GM04503 (cell line): Measurements from ENCODE around the gene GUCD1.

Experiments
- DNase-seq: peaks from one replicate; pipeline ENCODE4 v3.0.0-alpha.2; 2012; ENCODE audit warnings: low read depth

The GUCD1 gene

DNA sequence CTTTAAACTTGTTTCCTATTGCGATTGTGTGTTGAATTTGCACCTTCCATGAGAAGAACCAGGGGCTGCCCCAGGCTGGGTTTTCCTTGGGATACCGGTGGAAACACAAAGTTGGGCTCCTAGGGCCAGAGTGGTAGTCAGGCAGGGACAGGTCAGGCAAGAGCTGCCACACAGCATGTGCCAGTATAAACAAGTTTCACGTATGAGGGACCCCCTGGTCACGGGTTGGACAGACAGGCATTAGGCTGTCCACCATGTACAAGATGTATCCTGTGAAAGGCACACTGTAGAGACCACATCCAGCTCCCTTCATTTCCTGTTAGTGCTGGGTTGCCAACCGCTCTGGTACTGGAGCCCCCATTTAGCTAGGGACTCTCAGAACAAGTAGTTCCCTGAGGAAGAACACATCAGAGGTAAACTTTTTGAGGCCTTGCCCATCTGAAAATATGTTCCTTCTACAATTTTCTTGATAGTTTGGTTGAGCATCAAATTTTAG is 51.0 kb downstream of the GUCD1 start:
- DNase-seq: no peak

DNA sequence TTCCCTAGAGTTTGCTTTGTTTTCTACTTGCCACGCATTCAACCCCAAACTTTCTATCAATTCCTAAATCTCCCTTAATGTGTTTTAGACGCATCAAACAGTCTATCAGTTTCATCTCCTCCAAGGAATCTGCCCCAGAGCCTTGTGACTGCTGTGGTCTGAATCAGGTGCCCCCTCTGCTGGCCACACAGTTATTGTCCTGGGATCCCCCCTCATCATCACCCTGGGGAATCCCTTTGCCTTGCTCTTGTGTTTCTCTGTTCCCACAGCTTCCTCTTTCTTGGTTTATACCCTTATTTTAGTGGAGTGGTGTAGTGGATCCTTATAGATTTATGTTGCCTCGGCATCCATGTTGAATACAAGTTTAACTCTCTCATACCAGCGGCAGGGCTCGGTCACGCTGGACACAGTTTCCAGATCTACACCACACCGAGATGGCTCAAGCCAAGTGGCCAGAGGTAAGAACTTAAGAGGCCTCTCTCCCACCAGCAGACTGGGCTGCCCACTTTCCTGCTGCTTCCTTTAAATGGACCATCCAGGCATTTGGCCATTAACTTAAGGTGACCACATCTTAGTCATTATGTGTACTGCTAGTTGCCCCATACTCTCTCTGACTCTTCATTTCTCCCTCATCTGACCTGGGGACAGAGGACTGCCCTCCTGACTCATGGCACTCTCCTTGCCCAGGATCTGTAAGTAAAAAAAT is 51.6 kb downstream of the GUCD1 start:
- no peak for DNase-seq

DNA sequence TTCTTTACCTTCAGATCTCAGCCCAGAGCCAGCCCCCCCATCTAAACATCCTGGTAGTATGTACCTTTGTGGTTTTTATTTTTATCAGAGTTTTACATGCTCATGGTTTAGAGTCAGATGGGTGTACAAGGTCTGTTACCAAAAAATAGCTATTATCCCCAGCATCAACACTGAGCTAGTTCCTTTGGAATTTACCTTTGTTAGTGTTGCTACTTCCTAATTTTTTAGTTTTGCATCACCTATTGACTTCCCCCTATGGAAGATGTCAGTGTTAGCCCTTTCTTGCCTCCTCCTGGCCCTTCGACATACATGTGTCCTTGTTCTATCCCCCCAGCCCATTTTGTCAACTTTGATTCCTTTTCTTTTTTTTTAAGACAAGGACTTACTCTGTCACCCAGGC is 52.4 kb downstream of the GUCD1 start:
- no peak for DNase-seq

DNA sequence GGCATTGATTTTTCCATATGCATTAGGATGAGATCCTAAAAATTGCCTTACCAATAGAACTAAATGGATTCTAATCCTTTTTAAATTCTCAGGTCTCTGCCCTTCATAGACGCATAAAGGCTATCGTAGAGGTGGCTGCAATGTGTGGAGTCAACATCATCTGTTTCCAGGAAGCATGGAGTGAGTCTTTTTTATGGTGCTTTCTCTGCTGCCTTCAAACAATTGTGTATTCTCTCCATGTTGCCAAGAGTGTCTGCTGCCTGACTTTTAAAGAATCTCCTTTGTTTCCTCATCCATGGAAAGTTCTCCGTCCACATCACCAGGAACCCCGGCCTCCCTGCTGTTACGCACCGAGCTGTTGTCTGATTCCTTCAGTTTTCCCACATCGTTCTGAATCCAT is 52.9 kb downstream of the GUCD1 start:
- DNase-seq: no peak

DNA sequence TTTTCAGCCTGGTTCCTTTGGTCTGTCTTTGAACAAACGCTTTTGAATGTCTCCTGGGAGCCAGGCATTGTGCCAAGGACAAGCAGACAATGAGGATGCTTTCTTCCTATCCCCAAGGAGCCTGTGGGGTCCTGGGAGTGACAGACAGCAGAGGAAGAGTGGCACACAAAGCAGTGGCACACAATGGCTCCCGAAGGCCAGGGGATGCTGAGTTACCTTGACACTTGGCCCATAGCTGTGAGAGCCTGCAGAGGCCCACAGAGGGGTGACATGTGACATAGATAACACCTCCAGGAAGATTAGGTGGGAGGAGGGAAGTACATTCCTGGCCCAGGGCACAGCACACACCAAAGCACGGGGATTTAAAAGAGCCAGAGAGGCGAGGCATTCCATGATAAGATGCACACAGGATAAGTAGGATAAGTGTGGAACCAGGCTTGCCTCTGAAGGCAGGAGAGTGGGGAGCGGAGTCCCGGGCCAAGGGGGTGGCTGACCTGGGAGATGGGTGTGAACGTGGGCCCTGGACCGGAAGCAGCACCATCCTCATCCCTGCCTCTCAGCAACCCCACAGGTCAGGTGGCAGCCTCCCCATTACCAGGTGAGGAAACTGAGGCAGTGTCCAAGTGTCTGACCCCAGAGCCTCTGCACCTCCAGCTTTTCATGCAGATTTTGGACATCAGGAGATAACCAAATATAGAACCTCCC is 53.5 kb downstream of the GUCD1 start:
- no peak for DNase-seq

DNA sequence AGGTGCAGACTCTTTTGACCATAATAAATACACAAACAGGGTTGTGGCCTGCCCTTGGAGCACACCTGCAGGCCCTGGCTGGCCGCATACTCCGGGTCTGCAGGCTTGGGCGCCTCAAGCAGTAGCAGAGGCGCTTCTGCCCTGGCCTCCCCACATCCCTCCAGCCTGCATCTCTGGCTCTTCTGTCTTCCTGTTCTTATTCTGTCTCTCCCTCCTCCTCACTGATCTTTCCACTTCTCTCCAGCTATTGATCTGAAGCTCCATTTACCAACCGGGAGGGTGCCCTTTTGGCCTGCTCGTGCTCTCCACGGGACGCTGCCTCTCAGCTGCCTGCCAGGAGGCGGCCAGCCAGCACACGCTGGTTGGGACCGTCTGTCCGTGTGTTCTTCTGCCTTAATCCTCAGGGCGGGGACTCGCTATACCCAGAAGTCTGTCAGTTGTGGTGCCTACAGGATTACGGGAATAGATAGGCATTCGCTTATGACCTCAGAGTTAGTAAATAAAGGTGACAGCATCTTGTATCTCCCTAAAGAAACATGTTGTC is 54.6 kb downstream of the GUCD1 start:
- DNase-seq: no peak

DNA sequence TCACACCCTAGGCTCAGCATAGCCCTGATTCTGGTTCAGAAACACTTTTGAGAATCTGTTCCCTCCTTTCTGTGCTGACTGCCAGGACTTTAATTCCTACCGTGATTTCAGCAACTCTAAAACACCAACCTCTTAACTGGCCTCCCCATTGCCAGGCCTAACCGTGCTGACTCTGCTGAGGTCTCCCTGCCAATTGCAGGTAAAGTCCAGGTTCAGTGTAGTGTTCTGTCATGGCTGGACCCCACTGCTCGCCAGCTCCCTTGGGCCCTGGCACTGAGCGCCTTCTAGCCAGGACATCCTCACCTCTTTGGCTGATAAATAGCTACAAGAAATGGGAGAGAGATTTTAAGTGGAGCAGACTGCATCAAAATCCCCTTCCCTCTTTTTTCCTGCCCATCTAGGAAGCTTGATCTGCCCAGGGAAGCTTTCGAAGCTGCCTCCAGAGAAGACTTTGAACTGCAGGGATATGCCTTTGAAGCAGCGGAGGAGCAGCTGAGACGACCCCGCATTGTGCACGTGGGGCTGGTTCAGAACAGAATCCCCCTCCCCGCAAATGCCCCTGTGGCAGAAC is 55.1 kb downstream of the GUCD1 start:
- no peak for DNase-seq

DNA sequence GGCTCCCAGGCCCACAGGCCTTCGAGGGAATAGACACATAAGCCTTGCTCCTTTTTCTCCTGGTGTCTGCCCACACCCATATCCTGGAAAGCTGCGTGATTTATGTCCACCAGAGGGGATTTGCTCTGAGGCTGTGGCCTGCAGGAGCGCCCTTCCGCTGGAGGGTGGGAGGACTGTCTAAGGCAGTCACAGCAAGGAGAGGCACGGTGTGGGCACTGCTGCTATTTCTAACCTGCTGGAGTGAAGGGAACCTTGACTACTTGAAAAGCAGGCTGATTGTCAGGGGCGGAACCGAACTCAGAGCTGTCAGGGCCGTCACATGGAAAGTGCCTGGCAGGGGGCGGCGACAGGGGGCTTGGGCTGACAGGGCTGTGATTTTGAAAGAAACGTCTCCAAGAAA is 56.1 kb downstream of the GUCD1 start:
- no peak for DNase-seq

DNA sequence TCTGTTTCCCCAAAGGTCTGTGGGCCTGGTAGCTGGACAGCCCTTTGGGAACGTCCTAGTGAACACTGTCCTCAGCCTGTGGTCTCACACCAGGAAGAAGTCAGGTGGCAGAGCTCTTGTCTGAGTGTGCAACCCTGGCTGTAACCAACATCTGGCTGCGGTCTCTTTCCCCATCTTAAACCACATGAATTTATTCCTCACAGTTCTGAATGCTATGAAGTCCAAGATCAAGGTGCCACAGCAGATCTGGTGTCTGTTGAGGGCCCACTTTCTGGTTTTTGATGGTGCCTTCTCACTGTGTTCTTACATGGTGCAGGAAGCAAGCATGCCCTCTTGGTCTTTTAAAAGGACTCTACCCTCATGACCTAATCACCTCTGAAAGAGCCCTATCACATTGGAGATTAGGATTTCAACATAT is 57.1 kb downstream of the GUCD1 start:
- no peak for DNase-seq

DNA sequence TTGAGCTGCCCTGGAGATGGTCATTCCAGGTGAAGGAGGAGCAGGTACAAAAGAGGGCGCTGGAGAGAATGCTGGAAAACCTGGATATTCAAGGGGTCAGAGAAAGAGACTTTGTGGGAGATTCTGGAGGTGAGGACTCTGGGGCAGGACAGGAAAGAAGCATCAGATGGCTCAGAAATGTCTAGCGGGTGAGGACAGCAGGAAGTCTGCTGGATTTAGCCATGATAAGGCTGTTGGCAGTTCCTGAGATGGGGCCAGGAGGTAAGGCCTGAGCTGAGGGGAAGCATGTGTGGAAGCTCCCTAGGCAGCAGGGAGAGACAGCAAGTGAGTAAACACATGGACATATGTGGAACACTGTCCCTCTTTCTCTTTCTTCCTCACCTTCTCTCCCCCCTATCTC is 58.3 kb downstream of the GUCD1 start:
- DNase-seq: no peak

DNA sequence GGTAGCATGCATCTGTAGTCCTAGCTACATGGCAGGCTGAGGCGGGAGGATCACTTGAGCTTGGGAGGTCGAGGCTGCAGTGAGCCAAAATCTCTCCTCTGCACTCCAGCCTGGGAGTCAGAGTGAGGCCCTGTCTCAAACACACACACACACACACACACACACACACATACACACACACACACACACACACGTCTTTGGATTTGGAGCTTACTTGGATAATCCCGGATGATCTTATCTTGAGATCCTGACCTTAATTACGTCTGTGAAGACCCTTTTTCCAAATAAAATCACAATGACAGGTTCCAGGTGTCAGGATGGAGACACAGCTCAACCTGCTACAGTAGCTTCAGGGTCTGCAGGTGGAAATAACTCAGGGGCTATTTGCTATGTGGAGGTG is 58.7 kb downstream of the GUCD1 start:
- DNase-seq: no peak

DNA sequence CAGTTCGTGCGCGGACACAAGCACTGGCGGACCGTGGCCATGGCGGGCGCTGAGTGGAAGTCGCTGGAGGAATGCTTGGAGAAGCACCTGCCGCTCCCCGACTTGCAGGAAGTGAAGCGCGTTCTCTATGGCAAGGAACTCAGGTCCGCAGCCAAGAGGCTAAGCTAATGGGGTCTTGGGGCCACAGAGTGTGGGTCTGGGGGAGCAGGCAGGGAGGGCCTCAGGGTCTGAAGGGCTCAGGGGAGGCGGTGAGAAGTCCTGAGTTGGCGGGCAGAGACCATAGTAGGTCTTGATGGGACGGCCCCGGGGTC is 59.6 kb downstream of the GUCD1 start:
- no peak for DNase-seq

DNA sequence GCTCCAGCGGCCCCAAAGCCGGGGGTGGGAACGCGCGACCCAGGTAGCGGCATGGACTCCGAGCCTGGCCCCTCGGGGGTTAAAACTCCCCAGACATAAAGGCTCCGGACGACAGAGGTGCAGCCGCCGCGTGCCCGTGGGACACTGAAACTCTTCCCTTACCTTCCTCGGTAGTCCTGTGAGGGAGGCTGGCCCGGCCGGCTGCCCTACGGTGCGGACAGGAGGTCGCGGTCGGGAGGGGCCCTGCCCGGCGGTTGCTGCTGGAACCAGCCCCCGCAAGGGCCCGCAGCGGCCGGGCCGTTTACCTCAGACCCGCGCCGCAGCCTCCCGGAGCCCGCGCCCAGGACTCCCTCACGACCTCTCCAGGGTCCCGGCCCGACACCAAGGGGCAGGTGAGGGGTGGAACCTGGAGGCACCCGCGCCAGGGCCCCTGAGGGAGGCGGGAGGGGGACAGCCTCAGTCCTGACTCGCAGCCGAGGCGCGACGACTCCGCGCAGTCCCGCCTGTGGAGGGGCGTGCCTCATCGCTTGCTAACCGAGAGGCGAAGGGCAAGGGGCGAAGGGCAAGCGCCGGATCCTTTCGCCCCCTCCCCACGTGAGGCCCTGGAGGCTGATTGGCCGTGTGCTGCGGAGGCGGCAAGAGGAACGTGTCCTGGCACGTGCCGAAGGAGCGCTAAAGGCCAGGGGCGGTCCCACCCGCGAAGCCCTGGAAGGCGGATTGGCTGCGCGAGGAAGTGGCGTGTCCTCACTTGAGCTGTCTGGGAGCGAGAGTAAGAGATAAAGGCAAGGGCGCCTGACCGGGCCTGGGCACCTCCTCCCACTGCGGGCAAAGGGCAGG is 60.2 kb downstream of the GUCD1 start, which contains the start of gene UPB1:
UPB1 (plus strand) TSS at position 805 of the 837 bp plus-strand sequence. CDS start 72 bp downstream, outside the sequence.
- no peak for DNase-seq

DNA sequence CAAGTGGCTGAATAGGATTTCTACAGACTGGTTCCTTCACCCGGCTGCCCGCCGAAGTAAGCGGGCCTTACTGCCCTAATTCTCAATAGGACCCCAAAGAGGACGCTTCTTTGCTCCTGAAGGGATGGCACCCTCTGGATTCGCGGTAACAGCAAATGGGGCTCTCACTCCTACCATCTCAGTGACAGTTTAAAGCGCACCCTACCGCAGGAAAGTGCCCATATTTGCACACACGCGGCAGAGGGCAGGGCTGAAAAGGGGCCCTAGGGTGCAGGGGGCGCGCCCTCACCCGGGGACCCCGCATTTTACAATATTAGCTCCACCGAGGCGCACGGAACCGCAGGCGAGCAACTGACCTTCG is 60.8 kb downstream of the GUCD1 start:
- DNase-seq: no peak

DNA sequence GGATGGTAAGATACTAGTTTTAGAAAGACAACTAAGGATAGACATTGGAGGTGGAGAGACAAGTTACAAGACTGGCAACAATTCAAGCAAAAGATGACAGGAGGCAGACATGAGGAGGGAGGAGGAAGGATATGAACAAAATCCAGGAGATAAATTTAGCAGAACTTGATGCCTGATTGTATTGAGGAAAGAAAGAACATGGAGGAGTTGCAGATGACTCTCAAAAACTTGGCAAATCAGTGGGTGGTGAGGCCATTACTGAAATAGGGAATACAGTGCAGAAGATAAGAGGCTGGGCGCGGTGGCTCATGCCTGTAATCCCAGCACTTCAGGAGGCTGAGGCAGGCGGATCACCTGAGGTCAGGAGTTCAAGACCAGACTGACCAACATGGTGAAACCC is 62.5 kb downstream of the GUCD1 start:
- no peak for DNase-seq
